ENCODE results near the gene SGPL1. TPM values are rescaled to one million over a fixed set of nuclear protein-coding genes. Genes with fewer than 3 reads are reported as not detected.
"Not testable (repeated sequence)": the region's sequence is repeated elsewhere in the genome, so short reads cannot be mapped to it uniquely, and the experiment has no call there.

Gene SGPL1
- total RNA-seq, 1 donor = 26.3 TPM

- TF ChIP-seq CTCF (IDR thresholded peaks at IDR 0.05; ENCODE audit: insufficient read depth, low read length) = no peak
- no peak for DNase-seq (ENCODE audit: low read depth)
- H3K4me3 ChIP-seq (ENCODE audit: low read depth, low read length) = no peak overlapping the region
These were observed 100.5 kb downstream of the SGPL1 start for GRCh38 chr10:70916241-70916640.

- H3K4me3 ChIP-seq (ENCODE audit: low read depth, low read length) = no peak overlapping the region
- DNase-seq (ENCODE audit: low read depth) = no peak
- TF ChIP-seq CTCF (IDR thresholded peaks at IDR 0.05; ENCODE audit: insufficient read depth, low read length) = no peak
These were observed 101.5 kb downstream of the SGPL1 start for GRCh38 chr10:70917226-70917625.

GRCh38 chr10:70917635-70918034 lies 101.9 kb downstream of the SGPL1 start:
- no peak for DNase-seq (ENCODE audit: low read depth)
- no peak overlapping the region for H3K4me3 ChIP-seq (ENCODE audit: low read depth, low read length)
- TF ChIP-seq CTCF (IDR thresholded peaks at IDR 0.05; ENCODE audit: insufficient read depth, low read length) = no peak

GRCh38 chr10:70918851-70919530 lies 103.2 kb downstream of the SGPL1 start:
- DNase-seq (ENCODE audit: low read depth) = no peak
- no peak for TF ChIP-seq CTCF (IDR thresholded peaks at IDR 0.05; ENCODE audit: insufficient read depth, low read length)
- H3K4me3 ChIP-seq (ENCODE audit: low read depth, low read length) = no peak overlapping the region

- DNase-seq (ENCODE audit: low read depth); H3K4me3 ChIP-seq (ENCODE audit: low read depth, low read length): not testable (repeated sequence)
These were observed 104.2 kb downstream of the SGPL1 start for GRCh38 chr10:70919906-70920305.

GRCh38 chr10:70920519-70920918 lies 104.8 kb downstream of the SGPL1 start:
- no peak overlapping the region for H3K4me3 ChIP-seq (ENCODE audit: low read depth, low read length)
- no peak for TF ChIP-seq CTCF (IDR thresholded peaks at IDR 0.05; ENCODE audit: insufficient read depth, low read length)
- DNase-seq (ENCODE audit: low read depth) = no peak

- no peak overlapping the region for H3K4me3 ChIP-seq (ENCODE audit: low read depth, low read length)
- DNase-seq (ENCODE audit: low read depth) = no peak
- no peak for TF ChIP-seq CTCF (IDR thresholded peaks at IDR 0.05; ENCODE audit: insufficient read depth, low read length)
These were observed 105.5 kb downstream of the SGPL1 start for GRCh38 chr10:70921285-70921684.
